Cerebellar cortex (tissue), 1 donor: ENCODE measurements around the gene SEPTIN14.
"Not testable (repeated sequence)": the region's sequence is repeated elsewhere in the genome, so short reads cannot be mapped to it uniquely, and the experiment has no call there.

Source experiments
- DNase-seq: peaks from one replicate; pipeline ENCODE4 v3.0.0-alpha.2; 2015; ENCODE audit warnings: low spot score

SEPTIN14 gene

GRCh38 chr7:55784151-55784550, 78.4 kb downstream of the SEPTIN14 start:
- no peak for DNase-seq

GRCh38 chr7:55778631-55779030, 83.9 kb downstream of the SEPTIN14 start:
- no peak for DNase-seq

GRCh38 chr7:55776196-55776595, 86.4 kb downstream of the SEPTIN14 start:
- DNase-seq: no peak

- no peak for DNase-seq
Measured at GRCh38 chr7:55775051-55775420, 87.5 kb downstream of the SEPTIN14 start.

- DNase-seq: peak; percentile 16
Measured at GRCh38 chr7:55774327-55775050, 88.1 kb downstream of the SEPTIN14 start.

GRCh38 chr7:55770778-55771177, 91.8 kb downstream of the SEPTIN14 start:
- no peak for DNase-seq

GRCh38 chr7:55753274-55753862, 109.2 kb downstream of the SEPTIN14 start:
- DNase-seq: not testable (repeated sequence)

GRCh38 chr7:55744706-55745105, 117.8 kb downstream of the SEPTIN14 start:
- DNase-seq: not testable (repeated sequence)
